HepG2 (cell line): ENCODE results near the gene OTUD1. TPM values are rescaled to one million over a fixed set of nuclear protein-coding genes. Genes with fewer than 3 reads are reported as not detected.
A peak's percentile ranks its signal among the peaks of the same experiment; 100 is the strongest.

Source experiments
- ATAC-seq: fragments of 200-7000 bp; cut with Tn5 transposase; 3 replicates; pipeline ENCODE4 v1.9.1; 2020; ENCODE audit warnings: mild to moderate bottlenecking, moderate library complexity
- BruUV-seq: library from RNA; stranded (reverse); fragments of 400-500 nt; replicated peaks from 2 replicates; lab custom pipeline; 2021; lab: Mats Ljungman, UMichigan
- CTCF ChIA-PET: fragments of 300-600 bp; formaldehyde crosslinking; extraction: SDS; loops from one replicate; lab custom pipeline; 2021; ENCODE audit warnings: low total read pairs, inconsistent platforms, low intra/inter-chr PET ratio; lab: Yijun Ruan, JAX
- POLR2A ChIA-PET: fragments of 350-600 bp; sonication (Branson Sonifier 250); formaldehyde crosslinking; loops from one replicate; lab custom pipeline; 2020; ENCODE audit warnings: antibody characterized with exemption, inconsistent platforms; lab: Yijun Ruan, JAX
- DNase-seq: peaks from one replicate; pipeline ENCODE4 v3.0.0-alpha.2; 2015; ENCODE audit warnings: low spot score
- FAIRE-seq: peaks from 3 replicates; lab custom pipeline; 2011; peaks lifted over from hg19 to GRCh38; lab: Jason Lieb, UNC
- H2AFZ ChIP-seq: one replicate; pipeline ENCODE4 v1.6.1; 2011; ENCODE audit warnings: low read length, inconsistent platforms
- H3K27ac ChIP-seq: fragments of 300-600 bp; 3 replicates; pipeline ENCODE4 v1.8.0; 2011; ENCODE audit warnings: mixed run types, mild to moderate bottlenecking, mixed read lengths, low read length, inconsistent platforms; ENCODE audit not compliant: insufficient read depth; ENCODE audit errors: extremely low read length
- H3K27me3 ChIP-seq, 2 experiments: fragments of 200-600 bp in 1 of 2; 2 replicates in 1 of 2; 3 replicates in 1 of 2; pipeline versions ENCODE4 v1.6.0 to v1.8.0; 2011; ENCODE audit warnings: low read length in 2 of 2, mild to moderate bottlenecking in 2 of 2, moderate library complexity in 2 of 2, inconsistent platforms in 1 of 2; ENCODE audit not compliant: insufficient read depth in 2 of 2, control insufficient read depth in 1 of 2
- H3K36me3 ChIP-seq, 2 experiments: fragments of 200-600 bp in 1 of 2; replicated peaks in 1 of 2; 2 replicates in 1 of 2; 3 replicates in 1 of 2; pipeline versions ENCODE4 v1.5.1 to v1.8.0; 2011; ENCODE audit warnings: low read length in 2 of 2, inconsistent platforms in 1 of 2; ENCODE audit not compliant: insufficient read depth in 2 of 2, control insufficient read depth in 1 of 2
- H3K4me1 ChIP-seq: 2 replicates; pipeline ENCODE4 v1.5.1; 2012; ENCODE audit warnings: low read length, inconsistent platforms; ENCODE audit not compliant: insufficient read depth
- H3K4me2 ChIP-seq: 2 replicates; pipeline ENCODE4 v1.6.0; 2011; ENCODE audit warnings: low read depth, low read length, inconsistent platforms
- H3K4me3 ChIP-seq, 3 experiments: fragments of 200-600 bp in 1 of 3; sonication (generic), shearing (Covaris generic) in 1 of 3; replicated peaks in 1 of 3; 2 replicates each; pipeline ENCODE4 v1.5.1; 2011 to 2016; ENCODE audit warnings: low read length in 3 of 3, inconsistent platforms in 2 of 3, low read depth in 2 of 3, mild to moderate bottlenecking in 2 of 3, control low read depth in 1 of 3, mixed read lengths in 1 of 3; ENCODE audit not compliant: insufficient read depth in 1 of 3
- H3K79me2 ChIP-seq: one replicate; pipeline ENCODE4 v1.6.1; 2011; ENCODE audit warnings: low read length, inconsistent platforms; ENCODE audit not compliant: insufficient read depth
- H3K9ac ChIP-seq: 2 replicates; pipeline ENCODE4 v1.6.0; 2011; ENCODE audit warnings: mild to moderate bottlenecking, low read depth, low read length, inconsistent platforms; ENCODE audit not compliant: insufficient read depth
- H3K9me3 ChIP-seq: 2 replicates; pipeline ENCODE4 v1.5.1; 2012; ENCODE audit warnings: mild to moderate bottlenecking, low read length
- H4K20me1 ChIP-seq: 2 replicates; pipeline ENCODE4 v1.6.0; 2011; ENCODE audit warnings: inconsistent platforms, mild to moderate bottlenecking, low read length, moderate library complexity; ENCODE audit not compliant: insufficient read depth
- BCL6 ChIP-seq: IDR thresholded peaks from 2 replicates; pipeline ENCODE4 v1.6.1; 2016; ENCODE audit warnings: missing genetic modification reagents, missing compliant biosample characterization
- EP300 ChIP-seq, 3 experiments: sonication (generic) in 1 of 3; formaldehyde crosslinking in 1 of 3; IDR thresholded peaks; 2 replicates each; pipeline versions ENCODE4 v1.5.1 to v1.6.1; 2011 to 2020; ENCODE audit warnings: low read depth in 2 of 3, low read length in 2 of 3, borderline replicate concordance in 1 of 3, improper control_type of control experiment in 1 of 3, mild to moderate bottlenecking in 1 of 3, missing genetic modification reagents in 1 of 3, moderate library complexity in 1 of 3
- FOXA3 ChIP-seq: IDR thresholded peaks from 2 replicates; pipeline ENCODE4 v1.6.1; 2016; ENCODE audit warnings: missing genetic modification reagents, missing compliant biosample characterization
- HNF4A ChIP-seq: sonication (generic); formaldehyde crosslinking; IDR thresholded peaks from 2 replicates; pipeline ENCODE4 v1.4.0; 2020; ENCODE audit warnings: missing genetic modification reagents
- HNF4G ChIP-seq, 2 experiments: sonication (generic) in 1 of 2; formaldehyde crosslinking in 1 of 2; IDR thresholded peaks; 2 replicates each; pipeline versions ENCODE4 v1.4.0 to v1.6.1; 2011 to 2020; ENCODE audit warnings: borderline replicate concordance in 2 of 2, low read depth in 2 of 2, mild to moderate bottlenecking in 2 of 2, low read length in 1 of 2, missing genetic modification reagents in 1 of 2, moderate library complexity in 1 of 2
- NR2F6 ChIP-seq, 2 experiments: IDR thresholded peaks; 2 replicates each; pipeline ENCODE4 v1.6.1; 2016; ENCODE audit warnings: antibody characterized with exemption in 1 of 2, mild to moderate bottlenecking in 1 of 2
- RARA ChIP-seq: IDR thresholded peaks from 2 replicates; pipeline ENCODE4 v1.6.1; 2016; ENCODE audit warnings: missing genetic modification reagents, missing compliant biosample characterization
- REPIN1 ChIP-seq: sonication (generic); formaldehyde crosslinking; IDR thresholded peaks from 2 replicates; pipeline ENCODE4 v1.8.0; 2022; ENCODE audit warnings: missing genetic modification reagents, low read depth, mild to moderate bottlenecking, borderline replicate concordance
- SOX13 ChIP-seq, 3 experiments: fragments of 450-650 bp in 1 of 3; sonication (generic) in 1 of 3; formaldehyde crosslinking in 1 of 3; IDR thresholded peaks in 2 of 3; conservative IDR thresholded peaks in 1 of 3; 2 replicates each; pipeline versions ENCODE4 v1.5.0 to v1.6.1; 2016 to 2020; ENCODE audit warnings: antibody characterized with exemption in 1 of 3, mild to moderate bottlenecking in 1 of 3, missing compliant biosample characterization in 1 of 3, missing genetic modification reagents in 1 of 3, moderate library complexity in 1 of 3
- SOX5 ChIP-seq: IDR thresholded peaks from 2 replicates; pipeline ENCODE4 v1.6.1; 2016; ENCODE audit warnings: borderline replicate concordance
- SOX6 ChIP-seq, 2 experiments: fragments of 450-650 bp in 1 of 2; sonication (generic) in 1 of 2; formaldehyde crosslinking in 1 of 2; IDR thresholded peaks; 2 replicates each; pipeline versions ENCODE4 v1.4.0 to v1.6.1; 2017 to 2020; ENCODE audit warnings: antibody characterized with exemption in 1 of 2, mild to moderate bottlenecking in 1 of 2, missing genetic modification reagents in 1 of 2
- TEAD3 ChIP-seq: optimal IDR thresholded peaks from 2 replicates; pipeline ENCODE3; 2016; ENCODE audit warnings: borderline replicate concordance
- ZKSCAN5 ChIP-seq: sonication (generic); formaldehyde crosslinking; IDR thresholded peaks from 2 replicates; pipeline ENCODE4 v1.5.1; 2020; ENCODE audit warnings: mild to moderate bottlenecking, missing genetic modification reagents
- ZNF12 ChIP-seq: sonication (generic); formaldehyde crosslinking; IDR thresholded peaks from 2 replicates; pipeline ENCODE4 v1.5.0; 2020; ENCODE audit warnings: missing genetic modification reagents
- ZNF124 ChIP-seq: sonication (generic); formaldehyde crosslinking; IDR thresholded peaks from 2 replicates; pipeline ENCODE4 v1.4.0; 2020; ENCODE audit warnings: missing genetic modification reagents
- ZNF644 ChIP-seq: IDR thresholded peaks from 2 replicates; pipeline ENCODE4 v1.6.1; 2016; ENCODE audit warnings: low read depth
- ZNF7 ChIP-seq: IDR thresholded peaks from 2 replicates; pipeline ENCODE4 v1.6.1; 2016; ENCODE audit warnings: missing biosample characterization, missing genetic modification reagents
- ZNF724P ChIP-seq: sonication (generic); formaldehyde crosslinking; IDR thresholded peaks from 2 replicates; pipeline ENCODE4 v1.8.0; 2022; ENCODE audit warnings: missing genetic modification reagents, borderline replicate concordance
- WGBS: methylation state at CpG from one replicate; pipeline ENCODE4 v1.1.6; 2017; ENCODE audit warnings: low lambda C conversion rate; 5-methylcytosine and 5-hydroxymethylcytosine counted together
- in situ Hi-C: cut with HindIII; loops from 2 replicates; pipeline ENCODE4 v1.10.0; 2017; ENCODE audit warnings: low pct_unique_long_range_greater_than_20kb; ENCODE audit not compliant: extremely low pct_ligation_motif_present
- intact Hi-C: fragments of 100-400 bp; cut with micrococcal nuclease; formaldehyde crosslinking; loops from one replicate; pipeline ENCODE4 v1.10.0; 2022; ENCODE audit not compliant: unreplicated experiment
- polyA plus RNA-seq, 8 experiments: library from polyadenylated mRNA; depleted of rRNA in 3 of 8; stranded (reverse) in 7 of 8; unstranded in 1 of 8; fragments of >200 nt; fragmentation: Illumina TruSeq in 4 of 8; extraction: Trizol in 4 of 8; gene quantifications; 2 replicates each; pipeline versions ENCODE4 v1.2.1 to v1.2.3, GENCODE V29; 2011 to 2016; ENCODE audit warnings: low read depth in 4 of 8, missing spikeins in 1 of 8, mixed read lengths in 1 of 8; ENCODE audit not compliant: insufficient read depth in 1 of 8
- total RNA-seq, 5 experiments: library from RNA; depleted of rRNA; stranded (reverse); fragments of >200 nt; fragmentation: Illumina TruSeq; extraction: Trizol; gene quantifications; 2 replicates each; pipeline ENCODE4 v1.2.3, GENCODE V29; 2016; ENCODE audit warnings: low read depth in 1 of 5
- TF ChIP-seq, protein P1 (sequence below): sonication (generic); formaldehyde crosslinking; IDR thresholded peaks from 2 replicates; pipeline ENCODE4 v1.4.0; 2020; ENCODE audit warnings: missing genetic modification reagents, mild to moderate bottlenecking, borderline replicate concordance
- TF ChIP-seq, protein P2 (sequence below): IDR thresholded peaks from 2 replicates; pipeline ENCODE4 v1.4.0; 2020; ENCODE audit warnings: mild to moderate bottlenecking, missing genetic modification reagents

OTUD1 gene
- total and polyA plus RNA-seq, 2 of the 13 experiments (the other 11 are each of a cell fraction or from before 2014, with no cell fraction given): 1.2 to 1.4 TPM

DNA sequence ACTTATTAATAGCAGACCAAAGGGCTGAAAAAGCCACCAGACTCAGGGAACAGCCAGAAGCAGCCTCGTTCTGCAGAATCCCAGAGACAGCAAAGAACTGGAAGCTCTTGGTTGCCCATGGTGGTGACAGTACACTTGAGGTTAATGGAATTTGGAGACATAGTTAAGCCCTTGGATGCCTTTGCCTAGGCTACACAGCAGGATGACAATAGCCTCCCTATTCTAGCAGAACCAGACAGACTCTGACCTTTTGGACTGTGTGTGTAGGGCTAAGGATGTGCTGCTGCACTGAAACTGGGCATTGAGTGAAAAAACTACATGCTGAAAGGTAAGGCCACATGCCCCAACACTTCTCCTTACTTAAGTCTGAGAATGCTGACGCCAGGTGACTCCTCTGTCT lies 22.7 kb downstream of the OTUD1 start:
- peak; percentile 100 for ATAC-seq
- in situ Hi-C loops: no loop called here
- H3K79me2 ChIP-seq: no peaks in the 10 kb centered on the region
- 0% methylated on average over 2 of the region's 2 CpGs for WGBS
- ChIA-PET CTCF (no interaction called here), POLR2A (no interaction called here)
- no TSS peak for BruUV-seq
- peak; percentile 52 for FAIRE-seq
- no peaks in the 10 kb centered on the region for H3K27me3 ChIP-seq
- peaks cover 14% of the 10 kb centered on the region for H3K4me1 ChIP-seq
- no peak overlapping the region for H3K4me3 ChIP-seq
- H3K9me3 ChIP-seq: no peaks in the 10 kb centered on the region
- H3K4me2 ChIP-seq: 0 out of 2 replicates have a peak overlapping the region, but pooled peaks have one; percentile 9
- no peaks in the 10 kb centered on the region for H3K36me3 ChIP-seq
- intact Hi-C loops: no loop called here
- H3K9ac ChIP-seq: no peak overlapping the region
- H4K20me1 ChIP-seq: no peaks in the 10 kb centered on the region
- H2AFZ ChIP-seq: no peak overlapping the region
- H3K27ac ChIP-seq: no peak overlapping the region
- peak; percentile 84 for DNase-seq
- TF ChIP-seq HNF4A: peak; percentile 85
- TF ChIP-seq REPIN1 (CRISPR knock-in tag): no peak
- TF ChIP-seq ZNF644 (CRISPR knock-in tag): peak; percentile 68
- no peak for TF ChIP-seq SOX13 (IDR thresholded peaks at IDR 0.05)
- peak in 1 of 2 experiments; percentile 77; a peak in 2 of 4 replicates for TF ChIP-seq SOX13 (CRISPR knock-in tag; conservative IDR thresholded peaks at IDR 0.05 in 1 of 2, IDR thresholded peaks at IDR 0.05 in 1 of 2)
- TF ChIP-seq ZNF7: no peak
- TF ChIP-seq, protein P1, sequence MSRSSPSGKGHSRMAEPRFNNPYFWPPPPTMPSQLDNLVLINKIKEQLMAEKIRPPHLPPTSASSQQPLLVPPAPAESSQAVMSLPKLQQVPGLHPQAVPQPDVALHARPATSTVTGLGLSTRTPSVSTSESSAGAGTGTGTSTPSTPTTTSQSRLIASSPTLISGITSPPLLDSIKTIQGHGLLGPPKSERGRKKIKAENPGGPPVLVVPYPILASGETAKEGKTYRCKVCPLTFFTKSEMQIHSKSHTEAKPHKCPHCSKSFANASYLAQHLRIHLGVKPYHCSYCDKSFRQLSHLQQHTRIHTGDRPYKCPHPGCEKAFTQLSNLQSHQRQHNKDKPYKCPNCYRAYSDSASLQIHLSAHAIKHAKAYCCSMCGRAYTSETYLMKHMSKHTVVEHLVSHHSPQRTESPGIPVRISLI (CRISPR knock-in tag): peak; percentile 20; the same call in 1 of the 2 replicates
- peak; percentile 74 for TF ChIP-seq SOX5
- TF ChIP-seq RARA (CRISPR knock-in tag): peak; percentile 26; the same call in 1 of the 2 replicates
- TF ChIP-seq ZNF12 (CRISPR knock-in tag): peak; percentile 81
- peak; percentile 79 for TF ChIP-seq HNF4G (IDR thresholded peaks at IDR 0.05; ENCODE audit: borderline replicate concordance, low read depth, low read length)
- TF ChIP-seq HNF4G (CRISPR knock-in tag; IDR thresholded peaks at IDR 0.05; ENCODE audit: borderline replicate concordance, low read depth): no peak
- TF ChIP-seq FOXA3: 0 out of 2 replicates have a peak, but pooled peaks have one; percentile 8
- no peak for TF ChIP-seq NR2F6 (IDR thresholded peaks at IDR 0.05)
- peak; percentile 24; the same call in 1 of the 2 replicates for TF ChIP-seq NR2F6 (CRISPR knock-in tag; IDR thresholded peaks at IDR 0.05)
- no peak for TF ChIP-seq ZNF724P
- peak in 1 of 2 experiments; percentile 33; a peak in 1 of 4 replicates for TF ChIP-seq EP300 (IDR thresholded peaks at IDR 0.05; ENCODE audit: low read depth in 2 of 2, low read length in 2 of 2)
- no peak for TF ChIP-seq EP300 (CRISPR knock-in tag; IDR thresholded peaks at IDR 0.05; ENCODE audit: borderline replicate concordance)
- peak; percentile 51 for TF ChIP-seq TEAD3
- TF ChIP-seq ZNF124 (CRISPR knock-in tag): no peak
- TF ChIP-seq, protein P2, sequence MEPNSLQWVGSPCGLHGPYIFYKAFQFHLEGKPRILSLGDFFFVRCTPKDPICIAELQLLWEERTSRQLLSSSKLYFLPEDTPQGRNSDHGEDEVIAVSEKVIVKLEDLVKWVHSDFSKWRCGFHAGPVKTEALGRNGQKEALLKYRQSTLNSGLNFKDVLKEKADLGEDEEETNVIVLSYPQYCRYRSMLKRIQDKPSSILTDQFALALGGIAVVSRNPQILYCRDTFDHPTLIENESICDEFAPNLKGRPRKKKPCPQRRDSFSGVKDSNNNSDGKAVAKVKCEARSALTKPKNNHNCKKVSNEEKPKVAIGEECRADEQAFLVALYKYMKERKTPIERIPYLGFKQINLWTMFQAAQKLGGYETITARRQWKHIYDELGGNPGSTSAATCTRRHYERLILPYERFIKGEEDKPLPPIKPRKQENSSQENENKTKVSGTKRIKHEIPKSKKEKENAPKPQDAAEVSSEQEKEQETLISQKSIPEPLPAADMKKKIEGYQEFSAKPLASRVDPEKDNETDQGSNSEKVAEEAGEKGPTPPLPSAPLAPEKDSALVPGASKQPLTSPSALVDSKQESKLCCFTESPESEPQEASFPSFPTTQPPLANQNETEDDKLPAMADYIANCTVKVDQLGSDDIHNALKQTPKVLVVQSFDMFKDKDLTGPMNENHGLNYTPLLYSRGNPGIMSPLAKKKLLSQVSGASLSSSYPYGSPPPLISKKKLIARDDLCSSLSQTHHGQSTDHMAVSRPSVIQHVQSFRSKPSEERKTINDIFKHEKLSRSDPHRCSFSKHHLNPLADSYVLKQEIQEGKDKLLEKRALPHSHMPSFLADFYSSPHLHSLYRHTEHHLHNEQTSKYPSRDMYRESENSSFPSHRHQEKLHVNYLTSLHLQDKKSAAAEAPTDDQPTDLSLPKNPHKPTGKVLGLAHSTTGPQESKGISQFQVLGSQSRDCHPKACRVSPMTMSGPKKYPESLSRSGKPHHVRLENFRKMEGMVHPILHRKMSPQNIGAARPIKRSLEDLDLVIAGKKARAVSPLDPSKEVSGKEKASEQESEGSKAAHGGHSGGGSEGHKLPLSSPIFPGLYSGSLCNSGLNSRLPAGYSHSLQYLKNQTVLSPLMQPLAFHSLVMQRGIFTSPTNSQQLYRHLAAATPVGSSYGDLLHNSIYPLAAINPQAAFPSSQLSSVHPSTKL (CRISPR knock-in tag): peak; percentile 48
- no peak for TF ChIP-seq SOX6 (IDR thresholded peaks at IDR 0.05)
- TF ChIP-seq SOX6 (CRISPR knock-in tag; IDR thresholded peaks at IDR 0.05): peak; percentile 78
- 0 out of 2 replicates have a peak, but pooled peaks have one; percentile 25 for TF ChIP-seq BCL6 (CRISPR knock-in tag)
- TF ChIP-seq ZKSCAN5 (CRISPR knock-in tag): no peak
